Coronary artery (tissue), 2 donors: Measurements from ENCODE around the gene QTRT2.

Experiments
- DNase-seq: peaks from one replicate; pipeline ENCODE4 v3.0.0-alpha.2; 2017; ENCODE audit warnings: low spot score
- H3K27ac ChIP-seq, 2 donors: fragments of 200-600 bp; sonication (generic); one replicate each; pipeline ENCODE4 v1.5.1; 2016 to 2019
- H3K4me3 ChIP-seq: fragments of 200-600 bp; sonication (generic); 2 replicates; pipeline ENCODE4 v1.5.1; 2016; ENCODE audit warnings: mild to moderate bottlenecking, moderate library complexity
- CTCF ChIP-seq: fragments of 200-600 bp; sonication (generic); IDR thresholded peaks from one replicate; pipeline ENCODE4 v1.5.1; 2019; ENCODE audit warnings: antibody characterized with exemption

Gene QTRT2

GRCh38 chr3:114076711-114077110, 20.2 kb downstream of the QTRT2 start:
- no peak overlapping the region for H3K4me3 ChIP-seq
- no peak for TF ChIP-seq CTCF
- H3K27ac ChIP-seq: no peak overlapping the region
- DNase-seq: no peak

DNA sequence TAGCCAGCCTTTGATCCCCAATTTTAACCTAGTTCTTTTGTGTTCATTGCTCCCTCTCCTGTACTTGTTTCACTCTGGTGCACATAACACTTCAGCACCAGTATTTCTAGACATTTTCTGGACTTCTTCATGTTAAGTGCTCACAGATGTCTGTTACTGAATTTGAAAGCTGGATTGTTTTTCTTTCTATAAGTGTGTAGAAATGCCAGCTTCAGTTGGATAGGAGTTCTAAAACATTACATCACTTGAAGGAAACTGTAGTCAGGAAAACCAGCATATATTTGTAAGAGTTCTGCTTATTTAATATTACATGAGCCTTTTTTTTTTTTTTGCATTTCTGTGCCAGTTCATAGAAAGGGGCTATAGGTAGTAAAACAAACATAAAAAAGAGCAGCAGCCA, 21.6 kb downstream of the QTRT2 start:
- no peak for DNase-seq
- Histone ChIP-seq H3K4me3 (no peak overlapping the region), H3K27ac (no peak overlapping the region)
- TF ChIP-seq CTCF: no peak

DNA sequence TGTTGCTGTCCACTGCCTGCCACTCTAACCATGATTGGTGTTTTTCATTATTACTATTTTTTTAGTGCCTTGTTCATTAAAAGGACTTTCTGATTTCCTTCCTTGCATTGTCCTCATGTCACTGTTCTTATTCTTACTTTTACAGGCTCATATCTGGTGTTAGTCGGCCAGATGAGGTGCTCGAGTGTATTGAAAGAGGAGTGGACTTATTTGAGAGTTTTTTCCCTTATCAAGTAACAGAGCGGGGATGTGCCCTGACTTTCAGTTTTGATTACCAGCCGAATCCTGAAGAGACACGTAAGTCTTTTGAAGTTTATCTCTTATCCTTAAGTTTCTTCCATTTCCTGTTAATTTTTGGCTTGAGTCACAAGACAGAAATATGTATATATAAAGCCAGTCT, 23.2 kb downstream of the QTRT2 start:
- no peak for DNase-seq
- no peak for TF ChIP-seq CTCF
- H3K4me3 ChIP-seq: no peak overlapping the region
- H3K27ac ChIP-seq: no peak overlapping the region

DNA sequence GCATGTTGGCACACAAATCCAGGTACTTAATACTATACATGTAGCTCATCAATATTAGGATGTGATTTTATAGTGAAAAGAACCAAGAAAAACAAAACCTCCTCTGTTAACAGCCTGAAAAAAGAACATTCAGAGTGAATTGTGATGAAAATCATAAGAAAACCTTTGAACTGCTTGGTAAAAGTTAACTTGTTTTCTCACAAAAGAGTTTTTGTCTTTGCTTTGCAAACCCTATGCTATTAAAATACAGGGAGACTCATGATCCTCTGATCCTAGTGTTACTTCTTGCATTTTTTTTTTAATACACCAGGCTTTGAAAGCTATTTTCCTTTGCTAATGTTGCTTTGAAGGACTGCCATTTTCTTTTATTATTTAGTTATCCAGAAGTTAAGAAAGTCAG, 23.7 kb downstream of the QTRT2 start:
- Histone ChIP-seq H3K27ac (no peak overlapping the region), H3K4me3 (no peak overlapping the region)
- no peak for DNase-seq
- no peak for TF ChIP-seq CTCF

- no peak overlapping the region for H3K4me3 ChIP-seq
- DNase-seq: no peak
- TF ChIP-seq CTCF: no peak
- H3K27ac ChIP-seq: no peak overlapping the region
These were observed 24.5 kb downstream of the QTRT2 start for GRCh38 chr3:114081037-114081436.

- H3K4me3 ChIP-seq: no peak overlapping the region
- TF ChIP-seq CTCF: no peak
- no peak overlapping the region for H3K27ac ChIP-seq
- no peak for DNase-seq
These were observed 26.6 kb downstream of the QTRT2 start for GRCh38 chr3:114083112-114083511.

GRCh38 chr3:114086356-114086755, 29.8 kb downstream of the QTRT2 start:
- TF ChIP-seq CTCF: no peak
- Histone ChIP-seq H3K4me3 (no peak overlapping the region), H3K27ac (no peak overlapping the region)
- no peak for DNase-seq
